ENCODE measurements around the gene GOPC.

DNA sequence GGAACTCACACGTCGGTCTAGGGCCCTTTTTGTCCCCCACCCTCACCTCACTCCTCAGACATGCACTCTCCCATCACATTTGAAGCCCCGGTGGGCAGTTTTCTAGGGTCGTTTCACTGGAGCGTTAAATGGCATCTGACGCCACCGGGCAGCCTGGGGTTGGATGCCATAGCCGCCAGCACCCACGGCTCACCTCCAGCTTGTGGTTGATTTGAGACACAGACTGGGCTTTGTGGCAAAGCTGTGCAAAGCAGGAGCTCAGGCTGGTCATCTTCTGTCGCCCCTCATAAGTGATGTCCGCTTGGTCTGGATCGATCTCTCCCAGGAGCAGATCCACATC is 530 bp downstream of the GOPC start:
- TF ChIP-seq, protein P1, sequence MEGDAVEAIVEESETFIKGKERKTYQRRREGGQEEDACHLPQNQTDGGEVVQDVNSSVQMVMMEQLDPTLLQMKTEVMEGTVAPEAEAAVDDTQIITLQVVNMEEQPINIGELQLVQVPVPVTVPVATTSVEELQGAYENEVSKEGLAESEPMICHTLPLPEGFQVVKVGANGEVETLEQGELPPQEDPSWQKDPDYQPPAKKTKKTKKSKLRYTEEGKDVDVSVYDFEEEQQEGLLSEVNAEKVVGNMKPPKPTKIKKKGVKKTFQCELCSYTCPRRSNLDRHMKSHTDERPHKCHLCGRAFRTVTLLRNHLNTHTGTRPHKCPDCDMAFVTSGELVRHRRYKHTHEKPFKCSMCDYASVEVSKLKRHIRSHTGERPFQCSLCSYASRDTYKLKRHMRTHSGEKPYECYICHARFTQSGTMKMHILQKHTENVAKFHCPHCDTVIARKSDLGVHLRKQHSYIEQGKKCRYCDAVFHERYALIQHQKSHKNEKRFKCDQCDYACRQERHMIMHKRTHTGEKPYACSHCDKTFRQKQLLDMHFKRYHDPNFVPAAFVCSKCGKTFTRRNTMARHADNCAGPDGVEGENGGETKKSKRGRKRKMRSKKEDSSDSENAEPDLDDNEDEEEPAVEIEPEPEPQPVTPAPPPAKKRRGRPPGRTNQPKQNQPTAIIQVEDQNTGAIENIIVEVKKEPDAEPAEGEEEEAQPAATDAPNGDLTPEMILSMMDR (IDR thresholded peaks at IDR 0.05; ENCODE audit: control extremely low read depth in 1 of 3, insufficient read depth in 1 of 3, low read depth in 1 of 3, low read length in 3 of 3), result no peak
- TF ChIP-seq CHD2 (IDR thresholded peaks at IDR 0.05; ENCODE audit: low read length), result no peak
- TF ChIP-seq, protein P2, sequence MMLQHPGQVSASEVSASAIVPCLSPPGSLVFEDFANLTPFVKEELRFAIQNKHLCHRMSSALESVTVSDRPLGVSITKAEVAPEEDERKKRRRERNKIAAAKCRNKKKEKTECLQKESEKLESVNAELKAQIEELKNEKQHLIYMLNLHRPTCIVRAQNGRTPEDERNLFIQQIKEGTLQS (IDR thresholded peaks at IDR 0.05; ENCODE audit: insufficient read depth, low read depth, low read length), result no peak
- TF ChIP-seq ZNF274 (IDR thresholded peaks at IDR 0.05; ENCODE audit: borderline replicate concordance, extremely low read depth, low read length), result no peak
- TF ChIP-seq POLR2A (IDR thresholded peaks at IDR 0.05; ENCODE audit: control extremely low read depth in 1 of 2, low read depth in 2 of 2, low read length in 2 of 2), result no peak
